Measurements from ENCODE around the gene DEPDC5.

Gene DEPDC5

GRCh38 chr22:31816750-31817149 is 62.9 kb downstream of the DEPDC5 start:
- DNase-seq, result no peak

- DNase-seq, result no peak
Observed at GRCh38 chr22:31818481-31819392, 64.9 kb downstream of the DEPDC5 start.

- no peak for DNase-seq
Observed at GRCh38 chr22:31820655-31821054, 66.8 kb downstream of the DEPDC5 start.

DNA sequence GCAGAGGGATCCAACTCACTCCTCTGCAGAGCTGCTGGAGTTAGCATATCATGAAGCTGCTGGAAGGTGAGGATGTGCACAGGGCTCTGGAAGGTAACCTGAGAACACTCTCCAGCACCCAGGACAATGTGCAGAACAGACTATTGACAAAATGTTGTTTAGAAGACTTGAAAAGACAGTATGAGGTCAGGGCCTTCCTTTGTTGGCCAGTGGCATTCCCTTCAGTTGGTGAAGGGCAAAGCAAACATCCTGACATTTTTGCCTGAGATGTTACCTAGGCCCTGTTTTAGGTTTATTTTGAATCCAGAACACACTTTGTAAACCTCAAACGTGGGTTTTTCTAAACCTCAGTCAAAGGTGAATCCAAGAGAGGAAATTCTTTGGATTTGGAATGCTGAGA is 67.8 kb downstream of the DEPDC5 start:
- DNase-seq, result no peak

GRCh38 chr22:31822523-31822922 is 68.7 kb downstream of the DEPDC5 start:
- DNase-seq, result no peak

- peak; percentile 2 for DNase-seq
Observed at GRCh38 chr22:31825513-31825912, 71.7 kb downstream of the DEPDC5 start.

DNA sequence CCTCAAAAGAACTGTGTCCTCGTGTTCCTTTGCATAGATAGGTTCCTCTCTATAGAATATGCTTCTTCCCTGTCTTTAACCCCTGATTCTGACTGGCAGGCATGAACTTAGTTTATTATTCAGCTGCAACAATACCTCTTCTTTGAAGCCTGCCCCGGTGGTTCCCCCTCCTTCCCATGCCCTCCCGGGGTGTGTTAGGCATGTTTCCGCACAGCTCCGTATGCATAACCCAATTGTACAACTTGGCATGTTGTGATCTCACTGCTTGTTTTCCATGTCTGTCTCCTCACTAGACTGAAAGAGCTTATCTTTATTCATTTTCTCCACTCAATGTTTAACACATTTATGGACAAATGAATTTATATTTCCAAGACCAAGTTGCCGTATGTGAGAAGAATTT is 72.6 kb downstream of the DEPDC5 start:
- no peak for DNase-seq

DNA sequence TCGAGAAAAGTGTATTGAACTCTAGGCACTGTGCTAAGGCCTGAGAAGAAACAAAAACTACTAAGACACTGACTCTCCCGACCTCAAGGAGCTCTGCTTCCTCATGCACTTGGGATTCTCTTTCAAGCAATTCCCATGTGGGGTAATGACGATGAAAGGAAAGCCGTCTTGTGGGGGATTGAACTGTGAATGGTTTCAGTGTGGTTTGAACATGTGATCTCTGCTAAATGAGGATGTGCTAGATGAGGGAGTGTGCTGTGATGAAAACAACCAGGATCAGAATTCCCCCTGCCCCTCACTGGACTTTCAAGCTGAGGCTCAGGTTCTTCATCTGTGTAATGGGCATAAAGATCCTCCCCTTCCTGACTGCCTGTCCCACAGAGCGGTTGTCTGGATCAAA is 74.9 kb downstream of the DEPDC5 start:
- DNase-seq, result peak; percentile 16

GRCh38 chr22:31829505-31829904 is 75.7 kb downstream of the DEPDC5 start:
- DNase-seq, result peak; percentile 40

- DNase-seq, result no peak
Observed at GRCh38 chr22:31830721-31831070, 76.9 kb downstream of the DEPDC5 start.

DNA sequence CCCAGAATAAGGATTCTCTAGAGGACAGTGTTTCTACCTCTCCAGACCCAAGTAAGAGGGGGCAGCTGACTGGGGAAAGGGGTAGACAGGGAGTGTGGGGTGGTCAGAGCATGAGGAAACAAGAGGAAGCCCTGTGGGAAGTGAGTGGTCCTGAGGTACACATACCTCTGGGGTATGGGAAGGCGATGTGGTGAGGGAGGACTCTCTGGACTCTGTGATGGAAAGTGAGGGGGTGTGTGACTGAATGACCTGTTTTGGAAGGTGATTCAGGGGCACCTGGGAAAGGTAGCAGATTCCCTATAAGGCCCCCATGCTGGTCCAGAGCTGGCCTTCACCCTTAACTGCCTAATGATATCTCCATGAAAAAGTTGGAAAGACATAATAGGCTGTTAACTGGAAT is 80.1 kb downstream of the DEPDC5 start:
- DNase-seq, result no peak

DNA sequence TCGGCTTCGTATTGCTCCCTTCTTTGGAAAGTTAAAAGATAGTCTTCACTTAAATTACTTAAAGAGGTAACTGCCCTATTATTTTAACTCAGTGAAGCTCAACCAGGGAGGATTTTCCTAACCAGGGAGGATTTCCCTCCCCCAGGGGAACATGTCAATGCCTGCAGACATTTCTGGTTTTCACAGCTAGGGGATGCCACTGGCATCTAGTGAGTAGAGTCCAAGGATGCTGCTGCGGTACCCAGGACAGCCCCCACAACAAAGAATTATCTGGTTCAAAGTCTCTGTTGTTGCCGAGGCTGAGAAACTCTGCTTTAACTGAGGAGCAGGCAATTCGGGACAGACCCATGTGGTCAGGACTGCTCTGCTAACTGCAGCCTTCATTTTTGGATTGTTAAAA is 82.2 kb downstream of the DEPDC5 start:
- no peak for DNase-seq

DNA sequence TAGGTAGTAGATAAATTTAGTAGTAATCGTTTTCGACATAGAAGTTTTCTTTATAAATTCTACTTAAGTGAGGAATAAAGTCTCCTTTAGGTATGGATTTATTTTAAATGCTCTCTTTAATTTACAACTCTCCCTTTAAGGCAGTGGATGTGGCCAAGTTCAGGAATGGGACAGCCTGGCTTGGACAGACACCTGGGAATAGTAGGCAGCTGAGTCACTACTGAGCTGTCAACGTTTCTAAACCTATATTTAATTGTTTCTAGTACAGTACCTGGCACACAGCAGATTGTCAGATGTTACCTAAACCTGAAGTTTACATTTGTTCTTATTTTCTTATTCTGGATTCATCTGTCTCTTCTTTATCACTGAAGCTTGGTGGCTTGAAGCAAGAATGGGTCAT is 85.1 kb downstream of the DEPDC5 start:
- no peak for DNase-seq

- no peak for DNase-seq
Observed at GRCh38 chr22:31839986-31840385, 86.2 kb downstream of the DEPDC5 start.

DNA sequence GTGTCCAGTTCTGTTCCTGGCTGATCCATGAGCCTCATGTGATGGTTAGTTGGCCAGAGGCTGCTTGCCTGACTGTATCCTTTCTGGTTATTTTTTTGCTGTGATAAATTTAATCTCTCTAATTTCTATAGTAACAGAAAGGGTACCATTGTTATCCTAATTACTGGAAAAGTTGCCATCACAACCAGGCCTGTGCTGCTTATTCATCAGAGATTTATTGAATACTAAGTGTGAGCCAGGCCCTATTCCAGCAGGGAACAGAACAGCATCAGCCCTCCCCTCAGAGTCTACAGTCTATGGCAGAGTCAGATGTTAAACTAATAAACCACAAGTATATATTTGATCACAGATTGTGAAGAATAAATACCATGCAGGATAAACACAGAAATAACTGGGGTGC is 86.8 kb downstream of the DEPDC5 start:
- no peak for DNase-seq

- no peak for DNase-seq
Observed at GRCh38 chr22:31841078-31841827, 87.4 kb downstream of the DEPDC5 start.

DNA sequence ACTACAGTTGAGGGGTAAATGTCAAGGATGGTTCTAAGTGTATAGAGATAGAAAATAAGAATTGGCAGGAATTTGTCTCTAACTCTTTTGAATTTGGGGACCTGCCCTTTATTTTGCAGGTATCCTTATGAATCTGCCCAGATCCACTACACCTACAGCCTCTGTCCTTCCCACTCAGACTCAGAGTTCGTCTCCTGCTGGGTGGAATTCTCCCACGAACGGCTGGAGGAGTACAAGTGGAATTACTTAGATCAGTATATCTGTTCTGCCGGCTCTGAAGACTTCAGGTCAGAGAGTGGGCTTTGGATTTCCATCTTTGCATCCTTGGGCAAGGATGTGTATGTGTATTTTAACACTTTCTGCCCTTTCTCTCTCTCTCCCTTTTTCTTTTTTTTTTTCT is 89.7 kb downstream of the DEPDC5 start:
- no peak for DNase-seq

DNA sequence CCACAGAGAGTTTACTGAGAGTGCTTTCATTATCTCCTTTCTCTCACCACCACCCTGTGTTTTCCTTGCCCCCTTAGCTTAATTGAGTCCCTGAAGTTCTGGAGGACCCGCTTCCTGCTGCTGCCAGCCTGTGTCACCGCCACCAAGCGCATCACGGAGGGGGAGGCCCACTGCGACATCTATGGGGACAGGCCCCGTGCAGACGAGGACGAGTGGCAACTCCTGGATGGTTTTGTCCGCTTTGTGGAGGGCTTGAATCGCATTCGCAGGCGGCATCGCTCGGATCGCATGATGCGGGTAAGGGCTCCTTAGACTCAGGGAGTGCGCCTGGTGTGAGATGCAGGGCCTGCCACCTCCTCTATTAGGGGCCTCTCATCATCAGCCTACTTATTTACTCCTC is 91.1 kb downstream of the DEPDC5 start:
- no peak for DNase-seq

- DNase-seq, result peak; percentile 37
Observed at GRCh38 chr22:31846161-31847115, 92.6 kb downstream of the DEPDC5 start.

DNA sequence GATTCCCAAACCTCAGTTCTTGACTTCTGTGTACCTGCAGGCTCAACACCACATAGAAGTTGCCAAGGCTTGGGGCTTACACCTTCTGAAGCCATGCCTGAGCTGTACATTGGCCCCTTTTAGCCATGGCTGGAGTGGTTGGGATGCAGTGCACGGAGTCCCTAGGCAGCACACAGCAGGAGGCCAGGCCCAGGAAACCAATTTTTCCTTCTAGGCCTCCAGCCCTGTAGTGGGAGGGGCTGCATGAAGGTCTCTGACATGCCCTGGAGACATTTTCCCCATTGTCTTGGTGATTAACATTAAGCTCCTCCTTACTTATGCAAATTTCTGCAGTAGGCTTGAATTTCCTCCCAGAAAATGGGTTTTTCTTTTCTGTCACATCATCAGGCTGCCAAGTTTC is 94.6 kb downstream of the DEPDC5 start:
- no peak for DNase-seq

GRCh38 chr22:31850135-31850534 is 96.3 kb downstream of the DEPDC5 start:
- DNase-seq, result no peak

- DNase-seq, result no peak
Observed at GRCh38 chr22:31852691-31853421, 99.0 kb downstream of the DEPDC5 start.

Data from suppressor macrophage treated with lipopolysaccharide for 4 hours (primary cell).